Trophoblast cell (in vitro differentiated cells and primary cell): Measurements from ENCODE around the gene PTPRM.

Experiments
- DNase-seq, 2 donors: peaks; one replicate each; pipeline ENCODE4 v3.0.0-alpha.2; 2016
- H2AFZ ChIP-seq: 2 replicates; pipeline ENCODE4 v1.6.1; 2013; ENCODE audit warnings: low read length, moderate library complexity, mild to moderate bottlenecking; ENCODE audit not compliant: insufficient read depth, poor library complexity
- H2AK5ac ChIP-seq: 2 replicates; pipeline ENCODE4 v1.6.1; 2013; ENCODE audit warnings: mild to moderate bottlenecking, low read length
- H2BK120ac ChIP-seq: 2 replicates; pipeline ENCODE4 v1.6.1; 2013; ENCODE audit warnings: low read length, mild to moderate bottlenecking, moderate library complexity; ENCODE audit not compliant: insufficient read depth, poor library complexity
- H2BK12ac ChIP-seq: 2 replicates; pipeline ENCODE4 v1.6.1; 2013; ENCODE audit warnings: mild to moderate bottlenecking, low read length, moderate library complexity
- H2BK5ac ChIP-seq: 2 replicates; pipeline ENCODE4 v1.6.1; 2013; ENCODE audit warnings: low read length, low read depth, moderate library complexity, mild to moderate bottlenecking; ENCODE audit not compliant: poor library complexity
- H3K14ac ChIP-seq: 2 replicates; pipeline ENCODE4 v1.6.1; 2013; ENCODE audit warnings: mild to moderate bottlenecking, low read length
- H3K18ac ChIP-seq: 2 replicates; pipeline ENCODE4 v1.6.1; 2013; ENCODE audit warnings: mild to moderate bottlenecking, low read length
- H3K23ac ChIP-seq: 2 replicates; pipeline ENCODE4 v1.6.1; 2013; ENCODE audit warnings: low read length
- H3K27ac ChIP-seq: 2 replicates; pipeline ENCODE4 v1.5.1; 2013; ENCODE audit warnings: low read depth, mild to moderate bottlenecking, inconsistent platforms, low read length, moderate library complexity
- H3K27me3 ChIP-seq: 2 replicates; pipeline ENCODE4 v1.6.1; 2013; ENCODE audit warnings: inconsistent platforms, mild to moderate bottlenecking, low read length, moderate library complexity; ENCODE audit not compliant: insufficient read depth
- H3K36me3 ChIP-seq, 2 experiments: 1 replicate in 1 of 2; 2 replicates in 1 of 2; pipeline ENCODE4 v1.6.1; 2013; ENCODE audit warnings: low read length in 2 of 2, mild to moderate bottlenecking in 2 of 2, moderate library complexity in 1 of 2; ENCODE audit not compliant: insufficient read depth in 2 of 2, control insufficient read depth in 1 of 2
- H3K4ac ChIP-seq: 2 replicates; pipeline ENCODE4 v1.6.1; 2013; ENCODE audit warnings: low read depth, mild to moderate bottlenecking, low read length, moderate library complexity
- H3K4me1 ChIP-seq, 2 experiments: 1 replicate in 1 of 2; 2 replicates in 1 of 2; pipeline ENCODE4 v1.6.1; 2013; ENCODE audit warnings: low read length in 2 of 2, mild to moderate bottlenecking in 2 of 2, moderate library complexity in 1 of 2; ENCODE audit not compliant: insufficient read depth in 2 of 2, control insufficient read depth in 1 of 2
- H3K4me2 ChIP-seq: 2 replicates; pipeline ENCODE4 v1.6.1; 2013; ENCODE audit warnings: inconsistent platforms, mild to moderate bottlenecking, low read length, moderate library complexity
- H3K4me3 ChIP-seq: 2 replicates; pipeline ENCODE4 v1.5.1; 2013; ENCODE audit warnings: mild to moderate bottlenecking, low read depth, low read length, inconsistent platforms
- H3K79me1 ChIP-seq: one replicate; pipeline ENCODE4 v1.6.1; 2013; ENCODE audit warnings: low read length
- H3K79me2 ChIP-seq: 2 replicates; pipeline ENCODE4 v1.6.1; 2013; ENCODE audit warnings: low read length, mild to moderate bottlenecking; ENCODE audit not compliant: control insufficient read depth, insufficient read depth, poor library complexity
- H3K9ac ChIP-seq: 2 replicates; pipeline ENCODE4 v1.6.1; 2013; ENCODE audit warnings: mild to moderate bottlenecking, low read length
- H3K9me3 ChIP-seq: 2 replicates; pipeline ENCODE4 v1.6.1; 2013; ENCODE audit warnings: low read depth, mild to moderate bottlenecking, control low read depth, inconsistent platforms, low read length; ENCODE audit not compliant: insufficient read depth
- H4K12ac ChIP-seq: 2 replicates; pipeline ENCODE4 v1.6.1; 2013; ENCODE audit warnings: low read depth, mild to moderate bottlenecking, low read length, moderate library complexity
- H4K8ac ChIP-seq: 2 replicates; pipeline ENCODE4 v1.6.1; 2013; ENCODE audit warnings: low read depth, mild to moderate bottlenecking, low read length, moderate library complexity
- H4K91ac ChIP-seq: one replicate; pipeline ENCODE4 v1.6.1; 2013; ENCODE audit warnings: low read depth, mild to moderate bottlenecking, low read length, moderate library complexity
- WGBS: extraction: QIAGEN DNeasy Blood & Tissue Kit; methylation state at CpG from one replicate; pipeline ENCODE4 v1.1.7; 2013; ENCODE audit warnings: missing lambda C conversion rate; ENCODE audit not compliant: insufficient read length, insufficient coverage; ENCODE audit errors: extremely low coverage; 5-methylcytosine and 5-hydroxymethylcytosine counted together

Gene PTPRM

GRCh38 chr18:8365528-8365927 is 798.4 kb downstream of the PTPRM start:
- Histone ChIP-seq H3K4me1 (peaks cover 0 to 2% of the 10 kb centered on the region in 2 experiments), H3K9me3 (no peaks in the 10 kb centered on the region), H2BK12ac (no peak overlapping the region), H3K79me1 (no peaks in the 10 kb centered on the region), H3K36me3 (no peaks in the 10 kb centered on the region), H3K23ac (no peak overlapping the region), H2AK5ac (no peak overlapping the region), H3K9ac (peak overlapping the region; percentile 7), H3K27me3 (no peaks in the 10 kb centered on the region), H2AFZ (no peak overlapping the region), H4K91ac (no peak overlapping the region), H3K18ac (no peak overlapping the region), H3K14ac (no peak overlapping the region), H2BK120ac (no peak overlapping the region), H4K8ac (no peak overlapping the region), H2BK5ac (no peak overlapping the region), H3K4me3 (no peak overlapping the region), H3K4me2 (no peak overlapping the region), H3K79me2 (no peaks in the 10 kb centered on the region), H3K27ac (no peak overlapping the region), H4K12ac (no peak overlapping the region), H3K4ac (no peak overlapping the region)
- no CpG with 5 or more reads among the region's 2 CpGs for WGBS
- DNase-seq, result no peak

GRCh38 chr18:8366070-8366469 is 799.0 kb downstream of the PTPRM start:
- Histone ChIP-seq H3K27me3 (no peaks in the 10 kb centered on the region), H2BK12ac (no peak overlapping the region), H3K79me1 (no peaks in the 10 kb centered on the region), H3K23ac (no peak overlapping the region), H3K4me3 (no peak overlapping the region), H2AFZ (no peak overlapping the region), H3K79me2 (no peaks in the 10 kb centered on the region), H4K12ac (no peak overlapping the region), H2AK5ac (no peak overlapping the region), H2BK5ac (no peak overlapping the region), H3K9ac (no peak overlapping the region), H2BK120ac (no peak overlapping the region), H3K27ac (no peak overlapping the region), H3K4ac (no peak overlapping the region), H3K4me1 (peaks cover 0 to 2% of the 10 kb centered on the region in 2 experiments), H4K8ac (no peak overlapping the region), H3K14ac (no peak overlapping the region), H3K36me3 (no peaks in the 10 kb centered on the region), H3K4me2 (no peak overlapping the region), H3K9me3 (no peaks in the 10 kb centered on the region), H4K91ac (no peak overlapping the region), H3K18ac (no peak overlapping the region)
- no peak for DNase-seq
- no CpG with 5 or more reads among the region's 5 CpGs for WGBS

GRCh38 chr18:8366656-8367055 is 799.5 kb downstream of the PTPRM start:
- H3K79me2 ChIP-seq, result no peaks in the 10 kb centered on the region
- H4K8ac ChIP-seq, result no peak overlapping the region
- no peak overlapping the region for H4K12ac ChIP-seq
- no peak overlapping the region for H3K4me3 ChIP-seq
- H3K4me1 ChIP-seq, result peaks cover 0 to 2% of the 10 kb centered on the region in 2 experiments
- no peak for DNase-seq
- WGBS, result no CpG with 5 or more reads among the region's 16 CpGs
- H3K18ac ChIP-seq, result no peak overlapping the region
- H3K4ac ChIP-seq, result no peak overlapping the region
- no peak overlapping the region for H3K4me2 ChIP-seq
- no peaks in the 10 kb centered on the region for H3K79me1 ChIP-seq
- no peak overlapping the region for H4K91ac ChIP-seq
- H2AFZ ChIP-seq, result no peak overlapping the region
- H2BK5ac ChIP-seq, result no peak overlapping the region
- no peak overlapping the region for H3K27ac ChIP-seq
- H2BK12ac ChIP-seq, result no peak overlapping the region
- no peak overlapping the region for H3K23ac ChIP-seq
- no peaks in the 10 kb centered on the region for H3K9me3 ChIP-seq
- H3K9ac ChIP-seq, result no peak overlapping the region
- no peak overlapping the region for H2BK120ac ChIP-seq
- H3K14ac ChIP-seq, result no peak overlapping the region
- H3K27me3 ChIP-seq, result no peaks in the 10 kb centered on the region
- H2AK5ac ChIP-seq, result no peak overlapping the region
- no peaks in the 10 kb centered on the region for H3K36me3 ChIP-seq

- H3K4me3 ChIP-seq, result no peak overlapping the region
- H2AFZ ChIP-seq, result no peak overlapping the region
- H3K27ac ChIP-seq, result no peak overlapping the region
- H3K79me1 ChIP-seq, result no peaks in the 10 kb centered on the region
- H3K23ac ChIP-seq, result no peak overlapping the region
- no peak overlapping the region for H4K12ac ChIP-seq
- no peaks in the 10 kb centered on the region for H3K36me3 ChIP-seq
- H3K14ac ChIP-seq, result no peak overlapping the region
- DNase-seq, result peak; percentile 30 to 56
- WGBS, result no CpG with 5 or more reads among the region's 47 CpGs
- no peak overlapping the region for H2AK5ac ChIP-seq
- no peak overlapping the region for H4K91ac ChIP-seq
- no peak overlapping the region for H3K4ac ChIP-seq
- H3K9me3 ChIP-seq, result no peaks in the 10 kb centered on the region
- H3K4me2 ChIP-seq, result peak overlapping the region; percentile 89
- H3K79me2 ChIP-seq, result no peaks in the 10 kb centered on the region
- no peaks in the 10 kb centered on the region for H3K27me3 ChIP-seq
- no peak overlapping the region for H3K9ac ChIP-seq
- peaks cover 0 to 2% of the 10 kb centered on the region in 2 experiments for H3K4me1 ChIP-seq
- no peak overlapping the region for H4K8ac ChIP-seq
- no peak overlapping the region for H2BK5ac ChIP-seq
- H2BK12ac ChIP-seq, result no peak overlapping the region
- no peak overlapping the region for H3K18ac ChIP-seq
- no peak overlapping the region for H2BK120ac ChIP-seq
Observed at GRCh38 chr18:8367217-8367988, 800.3 kb downstream of the PTPRM start.
